Amygdala (tissue), 56 donors: Measurements from ENCODE around the gene GABRA5.
"Not testable (repeated sequence)": the region's sequence is repeated elsewhere in the genome, so short reads cannot be mapped to it uniquely, and the experiment has no call there.

ENCODE experiments used
- DNase-seq, 56 donors: peaks; one replicate each; lab custom pipeline; 2025; lab: John Stamatoyannopoulos, UW

The GABRA5 gene

GRCh38 chr15:26866298-26867199, at the start of gene GABRA5:
TSS of gene GABRA5 (plus strand) at chr15:26867062. CDS start at chr15:26869249, 2,187 bp downstream.
- DNase-seq: peak in 14 of 56 donors; percentile 7 to 44 (median 24)

GRCh38 chr15:26831191-26831590, 35.7 kb upstream of the GABRA5 start:
- not testable (repeated sequence) for DNase-seq

GRCh38 chr15:26831951-26832350, 34.9 kb upstream of the GABRA5 start:
- no peak for DNase-seq

- no peak for DNase-seq
Observed at GRCh38 chr15:26838742-26839460, 28.0 kb upstream of the GABRA5 start.

GRCh38 chr15:26841514-26841913, 25.3 kb upstream of the GABRA5 start:
- DNase-seq: no peak

- DNase-seq: no peak
Observed at GRCh38 chr15:26841941-26842340, 24.9 kb upstream of the GABRA5 start.

- no peak for DNase-seq
Observed at GRCh38 chr15:26842391-26842790, 24.5 kb upstream of the GABRA5 start.

GRCh38 chr15:26844901-26845300, 22.0 kb upstream of the GABRA5 start:
- DNase-seq: no peak

- no peak for DNase-seq
Observed at GRCh38 chr15:26848498-26848897, 18.4 kb upstream of the GABRA5 start.

GRCh38 chr15:26850161-26850560, 16.7 kb upstream of the GABRA5 start:
- DNase-seq: no peak

GRCh38 chr15:26852980-26853379, 13.9 kb upstream of the GABRA5 start:
- DNase-seq: no peak

GRCh38 chr15:26854435-26854834, 12.4 kb upstream of the GABRA5 start:
- DNase-seq: no peak

GRCh38 chr15:26864664-26865191, 2.1 kb upstream of the GABRA5 start:
- peak in 23 of 56 donors; percentile 6 to 63 (median 32) for DNase-seq

GRCh38 chr15:26867200-26868007, 542 bp downstream of the GABRA5 start:
- DNase-seq: no peak

GRCh38 chr15:26868029-26868685, 1.3 kb downstream of the GABRA5 start:
- no peak for DNase-seq

- no peak for DNase-seq
Observed at GRCh38 chr15:26869628-26870027, 2.8 kb downstream of the GABRA5 start.

- no peak for DNase-seq
Observed at GRCh38 chr15:26870346-26870745, 3.5 kb downstream of the GABRA5 start.

GRCh38 chr15:26872206-26872605, 5.3 kb downstream of the GABRA5 start:
- DNase-seq: no peak

- peak in 27 of 56 donors; percentile 9 to 64 (median 39) for DNase-seq
Observed at GRCh38 chr15:26873846-26874245, 7.0 kb downstream of the GABRA5 start.
